HepG2 (cell line): ENCODE data around the gene ARHGEF40. TPM values are rescaled to one million over a fixed set of nuclear protein-coding genes. Genes with fewer than 3 reads are reported as not detected.

Source experiments
- AHR ChIP-seq: IDR thresholded peaks from 2 replicates; pipeline ENCODE4 v1.6.1; 2018; ENCODE audit warnings: missing genetic modification reagents, missing compliant biosample characterization
- CHCHD3 ChIP-seq: sonication (generic); formaldehyde crosslinking; IDR thresholded peaks from 2 replicates; pipeline ENCODE4 v1.8.0; 2022; ENCODE audit warnings: mild to moderate bottlenecking, missing genetic modification reagents, moderate library complexity
- DR1 ChIP-seq: sonication (generic); formaldehyde crosslinking; IDR thresholded peaks from 2 replicates; pipeline ENCODE4 v1.8.0; 2021; ENCODE audit warnings: mild to moderate bottlenecking, missing genetic modification reagents, inconsistent platforms
- HIVEP1 ChIP-seq: sonication (generic); formaldehyde crosslinking; IDR thresholded peaks from 2 replicates; pipeline ENCODE4 v1.4.0; 2020; ENCODE audit warnings: mild to moderate bottlenecking, missing genetic modification reagents
- JUND ChIP-seq: sonication (generic); formaldehyde crosslinking; IDR thresholded peaks from 2 replicates; pipeline ENCODE4 v1.8.0; 2022; ENCODE audit warnings: mild to moderate bottlenecking, missing genetic modification reagents
- KAT7 ChIP-seq: IDR thresholded peaks from 2 replicates; pipeline ENCODE4 v1.6.1; 2018; ENCODE audit warnings: borderline replicate concordance, missing compliant biosample characterization
- MBNL3 ChIP-seq: fragments of 250-450 bp; sonication (Bioruptor Pico); conservative IDR thresholded peaks from 2 replicates; pipeline ENCODE4 v1.8.0; 2022; ENCODE audit warnings: mild to moderate bottlenecking, inconsistent platforms
- ONECUT2 ChIP-seq: sonication (generic); formaldehyde crosslinking; IDR thresholded peaks from 2 replicates; pipeline ENCODE4 v1.4.0; 2020; ENCODE audit warnings: missing genetic modification reagents
- PRPF4 ChIP-seq: fragments of 200-400 bp; formaldehyde crosslinking; IDR thresholded peaks from 2 replicates; pipeline ENCODE4 v1.6.1; 2016; ENCODE audit warnings: low read length, low read depth; ENCODE audit not compliant: poor library complexity, severe bottlenecking
- SMAD1 ChIP-seq: sonication (generic); formaldehyde crosslinking; IDR thresholded peaks from 2 replicates; pipeline ENCODE4 v1.4.0; 2020; ENCODE audit warnings: missing genetic modification reagents, low read depth, mild to moderate bottlenecking, borderline replicate concordance
- SP1 ChIP-seq, 2 experiments: fragments of 450-650 bp in 1 of 2; sonication (generic) in 1 of 2; formaldehyde crosslinking in 1 of 2; IDR thresholded peaks; 2 replicates each; pipeline versions ENCODE4 v1.4.0 to v1.6.1; 2016 to 2020; ENCODE audit warnings: missing genetic modification reagents in 1 of 2
- YEATS4 ChIP-seq: sonication (generic); formaldehyde crosslinking; IDR thresholded peaks from 2 replicates; pipeline ENCODE4 v1.4.0; 2020; ENCODE audit warnings: missing genetic modification reagents, borderline replicate concordance
- ZNF354B ChIP-seq: sonication (generic); formaldehyde crosslinking; IDR thresholded peaks from 2 replicates; pipeline ENCODE4 v1.8.0; 2022; ENCODE audit warnings: mild to moderate bottlenecking, missing genetic modification reagents
- ZNF547 ChIP-seq: sonication (generic); formaldehyde crosslinking; IDR thresholded peaks from 2 replicates; pipeline ENCODE4 v1.5.1; 2020; ENCODE audit warnings: mild to moderate bottlenecking, missing genetic modification reagents
- ZNF577 ChIP-seq: sonication (generic); formaldehyde crosslinking; IDR thresholded peaks from 2 replicates; pipeline ENCODE4 v1.4.0; 2020; ENCODE audit warnings: mild to moderate bottlenecking, low read depth, missing genetic modification reagents, borderline replicate concordance
- ZZZ3 ChIP-seq: sonication (generic); formaldehyde crosslinking; IDR thresholded peaks from 2 replicates; pipeline ENCODE4 v1.4.0; 2020; ENCODE audit warnings: missing genetic modification reagents, mild to moderate bottlenecking, borderline replicate concordance
- polyA plus RNA-seq, 8 experiments: library from polyadenylated mRNA; depleted of rRNA in 3 of 8; stranded (reverse) in 7 of 8; unstranded in 1 of 8; fragments of >200 nt; fragmentation: Illumina TruSeq in 4 of 8; extraction: Trizol in 4 of 8; gene quantifications; 2 replicates each; pipeline versions ENCODE4 v1.2.1 to v1.2.3, GENCODE V29; 2011 to 2016; ENCODE audit warnings: low read depth in 4 of 8, missing spikeins in 1 of 8, mixed read lengths in 1 of 8; ENCODE audit not compliant: insufficient read depth in 1 of 8
- total RNA-seq, 5 experiments: library from RNA; depleted of rRNA; stranded (reverse); fragments of >200 nt; fragmentation: Illumina TruSeq; extraction: Trizol; gene quantifications; 2 replicates each; pipeline ENCODE4 v1.2.3, GENCODE V29; 2016; ENCODE audit warnings: low read depth in 1 of 5
- TF ChIP-seq, protein P1 (sequence below): sonication (generic); formaldehyde crosslinking; IDR thresholded peaks from 2 replicates; pipeline ENCODE4 v1.5.1; 2020; ENCODE audit warnings: mild to moderate bottlenecking, missing genetic modification reagents, moderate library complexity
- TF ChIP-seq, protein P2 (sequence below): sonication (generic); formaldehyde crosslinking; IDR thresholded peaks from 2 replicates; pipeline ENCODE4 v1.5.0; 2020; ENCODE audit warnings: mild to moderate bottlenecking, missing genetic modification reagents
- TF ChIP-seq, protein P3 (sequence below): sonication (generic); formaldehyde crosslinking; IDR thresholded peaks from 2 replicates; pipeline ENCODE4 v1.4.0; 2020; ENCODE audit warnings: missing genetic modification reagents
- TF ChIP-seq, protein P4 (sequence below): sonication (generic); formaldehyde crosslinking; IDR thresholded peaks from 2 replicates; pipeline ENCODE4 v1.8.1; 2023; ENCODE audit warnings: missing genetic modification reagents, mild to moderate bottlenecking, borderline replicate concordance
- TF ChIP-seq, protein P5 (sequence below): sonication (generic); formaldehyde crosslinking; IDR thresholded peaks from 2 replicates; pipeline ENCODE4 v1.4.0; 2020; ENCODE audit warnings: low read depth, mild to moderate bottlenecking, missing genetic modification reagents

Gene ARHGEF40
- total and polyA plus RNA-seq, 2 of the 13 experiments (the other 11 are each of a cell fraction or from before 2014, with no cell fraction given), result 28.1 to 78.1 TPM

DNA sequence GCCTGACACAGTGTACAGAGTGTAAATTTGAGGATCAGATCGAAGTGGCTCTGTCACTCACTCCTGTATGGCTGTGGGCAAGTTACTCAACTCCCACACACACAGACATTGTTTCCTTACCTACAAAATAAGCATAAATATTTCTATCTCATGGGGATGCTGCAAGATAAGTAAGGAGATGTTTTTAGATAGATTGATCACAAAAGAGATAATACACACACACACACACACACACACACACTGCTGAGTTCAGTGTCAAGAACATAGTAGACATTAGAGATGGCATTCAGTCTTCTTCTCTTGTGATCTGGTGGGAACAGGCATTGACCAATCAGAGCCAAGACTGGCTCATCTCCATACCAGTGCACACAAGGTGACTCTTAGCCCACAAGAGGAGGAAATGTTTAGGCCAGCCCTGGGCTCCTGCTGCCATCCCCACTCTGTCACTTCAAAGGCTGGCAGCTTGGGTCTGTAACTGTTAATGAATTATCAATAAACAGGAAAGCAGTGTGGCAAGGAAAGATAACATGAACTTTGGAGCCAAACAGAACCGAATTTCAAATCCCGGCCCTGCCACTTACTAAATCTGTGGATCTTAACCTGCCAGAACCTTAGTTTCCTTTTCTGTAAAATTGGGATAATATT lies 15.9 kb upstream of the ARHGEF40 start (continued):
- TF ChIP-seq CHCHD3 (no peak), AHR (CRISPR knock-in tag) (0 out of 2 replicates have a peak, but pooled peaks have one; percentile 45), SMAD1 (CRISPR knock-in tag) (no peak), ZNF547 (CRISPR knock-in tag) (peak; percentile 23; the same call in 1 of the 2 replicates), ZZZ3 (CRISPR knock-in tag) (no peak), DR1 (no peak), SP1 (IDR thresholded peaks at IDR 0.05) (no peak), SP1 (CRISPR knock-in tag; IDR thresholded peaks at IDR 0.05) (peak; percentile 48; the same call in 1 of the 2 replicates), ZNF577 (CRISPR knock-in tag) (no peak), ZNF354B (CRISPR knock-in tag) (no peak), KAT7 (CRISPR knock-in tag) (no peak; the same call in 1 of the 2 replicates), YEATS4 (peak; percentile 78; the same call in 1 of the 2 replicates), ONECUT2 (peak; percentile 84), HIVEP1 (no peak), MBNL3 (CRISPR knock-in tag) (no peak), PRPF4 (no peak), JUND (CRISPR knock-in tag) (peak; percentile 68)
- TF ChIP-seq, protein P1, sequence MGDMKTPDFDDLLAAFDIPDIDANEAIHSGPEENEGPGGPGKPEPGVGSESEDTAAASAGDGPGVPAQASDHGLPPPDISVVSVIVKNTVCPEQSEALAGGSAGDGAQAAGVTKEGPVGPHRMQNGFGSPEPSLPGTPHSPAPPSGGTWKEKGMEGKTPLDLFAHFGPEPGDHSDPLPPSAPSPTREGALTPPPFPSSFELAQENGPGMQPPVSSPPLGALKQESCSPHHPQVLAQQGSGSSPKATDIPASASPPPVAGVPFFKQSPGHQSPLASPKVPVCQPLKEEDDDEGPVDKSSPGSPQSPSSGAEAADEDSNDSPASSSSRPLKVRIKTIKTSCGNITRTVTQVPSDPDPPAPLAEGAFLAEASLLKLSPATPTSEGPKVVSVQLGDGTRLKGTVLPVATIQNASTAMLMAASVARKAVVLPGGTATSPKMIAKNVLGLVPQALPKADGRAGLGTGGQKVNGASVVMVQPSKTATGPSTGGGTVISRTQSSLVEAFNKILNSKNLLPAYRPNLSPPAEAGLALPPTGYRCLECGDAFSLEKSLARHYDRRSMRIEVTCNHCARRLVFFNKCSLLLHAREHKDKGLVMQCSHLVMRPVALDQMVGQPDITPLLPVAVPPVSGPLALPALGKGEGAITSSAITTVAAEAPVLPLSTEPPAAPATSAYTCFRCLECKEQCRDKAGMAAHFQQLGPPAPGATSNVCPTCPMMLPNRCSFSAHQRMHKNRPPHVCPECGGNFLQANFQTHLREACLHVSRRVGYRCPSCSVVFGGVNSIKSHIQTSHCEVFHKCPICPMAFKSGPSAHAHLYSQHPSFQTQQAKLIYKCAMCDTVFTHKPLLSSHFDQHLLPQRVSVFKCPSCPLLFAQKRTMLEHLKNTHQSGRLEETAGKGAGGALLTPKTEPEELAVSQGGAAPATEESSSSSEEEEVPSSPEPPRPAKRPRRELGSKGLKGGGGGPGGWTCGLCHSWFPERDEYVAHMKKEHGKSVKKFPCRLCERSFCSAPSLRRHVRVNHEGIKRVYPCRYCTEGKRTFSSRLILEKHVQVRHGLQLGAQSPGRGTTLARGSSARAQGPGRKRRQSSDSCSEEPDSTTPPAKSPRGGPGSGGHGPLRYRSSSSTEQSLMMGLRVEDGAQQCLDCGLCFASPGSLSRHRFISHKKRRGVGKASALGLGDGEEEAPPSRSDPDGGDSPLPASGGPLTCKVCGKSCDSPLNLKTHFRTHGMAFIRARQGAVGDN (CRISPR knock-in tag), result no peak; the same call in 1 of the 2 replicates
- TF ChIP-seq, protein P2, sequence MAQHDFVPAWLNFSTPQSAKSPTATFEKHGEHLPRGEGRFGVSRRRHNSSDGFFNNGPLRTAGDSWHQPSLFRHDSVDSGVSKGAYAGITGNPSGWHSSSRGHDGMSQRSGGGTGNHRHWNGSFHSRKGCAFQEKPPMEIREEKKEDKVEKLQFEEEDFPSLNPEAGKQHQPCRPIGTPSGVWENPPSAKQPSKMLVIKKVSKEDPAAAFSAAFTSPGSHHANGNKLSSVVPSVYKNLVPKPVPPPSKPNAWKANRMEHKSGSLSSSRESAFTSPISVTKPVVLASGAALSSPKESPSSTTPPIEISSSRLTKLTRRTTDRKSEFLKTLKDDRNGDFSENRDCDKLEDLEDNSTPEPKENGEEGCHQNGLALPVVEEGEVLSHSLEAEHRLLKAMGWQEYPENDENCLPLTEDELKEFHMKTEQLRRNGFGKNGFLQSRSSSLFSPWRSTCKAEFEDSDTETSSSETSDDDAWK (CRISPR knock-in tag), result no peak
- TF ChIP-seq, protein P3, sequence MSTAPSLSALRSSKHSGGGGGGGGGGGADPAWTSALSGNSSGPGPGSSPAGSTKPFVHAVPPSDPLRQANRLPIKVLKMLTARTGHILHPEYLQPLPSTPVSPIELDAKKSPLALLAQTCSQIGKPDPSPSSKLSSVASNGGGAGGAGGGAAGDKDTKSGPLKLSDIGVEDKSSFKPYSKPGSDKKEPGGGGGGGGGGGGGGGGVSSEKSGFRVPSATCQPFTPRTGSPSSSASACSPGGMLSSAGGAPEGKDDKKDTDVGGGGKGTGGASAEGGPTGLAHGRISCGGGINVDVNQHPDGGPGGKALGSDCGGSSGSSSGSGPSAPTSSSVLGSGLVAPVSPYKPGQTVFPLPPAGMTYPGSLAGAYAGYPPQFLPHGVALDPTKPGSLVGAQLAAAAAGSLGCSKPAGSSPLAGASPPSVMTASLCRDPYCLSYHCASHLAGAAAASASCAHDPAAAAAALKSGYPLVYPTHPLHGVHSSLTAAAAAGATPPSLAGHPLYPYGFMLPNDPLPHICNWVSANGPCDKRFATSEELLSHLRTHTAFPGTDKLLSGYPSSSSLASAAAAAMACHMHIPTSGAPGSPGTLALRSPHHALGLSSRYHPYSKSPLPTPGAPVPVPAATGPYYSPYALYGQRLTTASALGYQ (CRISPR knock-in tag), result peak; percentile 93
- TF ChIP-seq, protein P4, sequence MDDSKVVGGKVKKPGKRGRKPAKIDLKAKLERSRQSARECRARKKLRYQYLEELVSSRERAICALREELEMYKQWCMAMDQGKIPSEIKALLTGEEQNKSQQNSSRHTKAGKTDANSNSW (CRISPR knock-in tag), result no peak
- TF ChIP-seq, protein P5, sequence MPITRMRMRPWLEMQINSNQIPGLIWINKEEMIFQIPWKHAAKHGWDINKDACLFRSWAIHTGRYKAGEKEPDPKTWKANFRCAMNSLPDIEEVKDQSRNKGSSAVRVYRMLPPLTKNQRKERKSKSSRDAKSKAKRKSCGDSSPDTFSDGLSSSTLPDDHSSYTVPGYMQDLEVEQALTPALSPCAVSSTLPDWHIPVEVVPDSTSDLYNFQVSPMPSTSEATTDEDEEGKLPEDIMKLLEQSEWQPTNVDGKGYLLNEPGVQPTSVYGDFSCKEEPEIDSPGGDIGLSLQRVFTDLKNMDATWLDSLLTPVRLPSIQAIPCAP (CRISPR knock-in tag), result peak; percentile 52; the same call in 1 of the 2 replicates
